Peyer's patch (tissue), 4 donors: ENCODE measurements around the gene SLMAP. TPM values are rescaled to one million over a fixed set of nuclear protein-coding genes. Genes with fewer than 3 reads are reported as not detected.

Experiments used
- DNase-seq, 3 donors: peaks; one replicate each; pipeline ENCODE4 v3.0.0-alpha.2; 2017 to 2019
- H3K27ac ChIP-seq, 4 donors: fragments of 200-600 bp; sonication (generic); one replicate each; pipeline ENCODE4 v1.5.1; 2016 to 2019
- H3K27me3 ChIP-seq, 2 donors: fragments of 200-600 bp; sonication (generic); one replicate each; pipeline ENCODE4 v1.5.1; 2019
- H3K36me3 ChIP-seq, 3 donors: fragments of 200-600 bp; sonication (generic); one replicate each; pipeline ENCODE4 v1.5.1; 2016 to 2019
- H3K4me1 ChIP-seq, 4 donors: fragments of 200-600 bp; sonication (generic); one replicate each; pipeline ENCODE4 v1.5.1; 2016 to 2019
- H3K4me3 ChIP-seq, 4 donors: fragments of 200-600 bp; sonication (generic); 1 replicate in 3 of 4; 2 replicates in 1 of 4; pipeline ENCODE4 v1.5.1; 2016 to 2019; ENCODE audit warnings: mild to moderate bottlenecking in 1 of 4
- H3K9me3 ChIP-seq, 4 donors: fragments of 200-600 bp; sonication (generic); one replicate each; pipeline ENCODE4 v1.5.1; 2016 to 2019; ENCODE audit warnings: mild to moderate bottlenecking in 1 of 4
- CTCF ChIP-seq, 6 experiments: fragments of 450-650 bp in 4 of 6; fragments of 200-600 bp in 2 of 6; sonication (generic) in 1 of 6; IDR thresholded peaks; one replicate each; pipeline ENCODE4 v1.5.1; 2017 to 2019; ENCODE audit warnings: antibody characterized with exemption in 6 of 6, mild to moderate bottlenecking in 3 of 6, moderate library complexity in 1 of 6
- POLR2A ChIP-seq, 2 donors: fragments of 450-650 bp; IDR thresholded peaks; one replicate each; pipeline ENCODE4 v1.5.1; 2017; ENCODE audit warnings: antibody characterized with exemption in 2 of 2, mild to moderate bottlenecking in 2 of 2, moderate library complexity in 2 of 2
- total RNA-seq, 4 donors: library from RNA; depleted of rRNA; stranded (reverse); fragments of >200 nt; gene quantifications; one replicate each; pipeline ENCODE4 v1.1.0, GENCODE V29; 2016

Gene SLMAP
- total RNA-seq, 4 donors from 2014 or later: 80.8 to 215 (median 94.4) TPM

GRCh38 chr3:57893156-57893555, 137.0 kb downstream of the SLMAP start:
- Histone ChIP-seq H3K27me3 (no peaks in the 10 kb centered on the region), H3K36me3 (peaks cover 0 to 12% (median 0%) of the 10 kb centered on the region in 3 donors), H3K27ac (peak overlapping the region in 1 of 4 donors; percentile 68), H3K4me1 (no peaks in the 10 kb centered on the region), H3K4me3 (peak overlapping the region in 1 of 4 donors; percentile 5), H3K9me3 (no peaks in the 10 kb centered on the region)
- no peak for DNase-seq
- TF ChIP-seq POLR2A (IDR thresholded peaks at IDR 0.05) (no peak), CTCF (IDR thresholded peaks at IDR 0.05) (no peak)

- peaks cover 0 to 15% (median 0%) of the 10 kb centered on the region in 3 donors for H3K36me3 ChIP-seq
- peak overlapping the region in 1 of 4 donors; percentile 5 for H3K4me3 ChIP-seq
- peak overlapping the region in 1 of 4 donors; percentile 68 for H3K27ac ChIP-seq
- no peaks in the 10 kb centered on the region for H3K9me3 ChIP-seq
- TF ChIP-seq CTCF (IDR thresholded peaks at IDR 0.05) (no peak), POLR2A (IDR thresholded peaks at IDR 0.05) (no peak)
- no peaks in the 10 kb centered on the region for H3K27me3 ChIP-seq
- no peak for DNase-seq
- H3K4me1 ChIP-seq: no peaks in the 10 kb centered on the region
Measured at GRCh38 chr3:57893668-57894067, 137.6 kb downstream of the SLMAP start.

- no peaks in the 10 kb centered on the region for H3K9me3 ChIP-seq
- peak overlapping the region in 1 of 4 donors; percentile 13 for H3K27ac ChIP-seq
- no peaks in the 10 kb centered on the region for H3K27me3 ChIP-seq
- H3K36me3 ChIP-seq: peaks cover 0 to 23% (median 0%) of the 10 kb centered on the region in 3 donors
- no peak for TF ChIP-seq CTCF (IDR thresholded peaks at IDR 0.05)
- no peak for TF ChIP-seq POLR2A (IDR thresholded peaks at IDR 0.05)
- no peak for DNase-seq
- H3K4me3 ChIP-seq: no peak overlapping the region
- H3K4me1 ChIP-seq: no peaks in the 10 kb centered on the region
Measured at GRCh38 chr3:57896031-57896430, 139.9 kb downstream of the SLMAP start.

GRCh38 chr3:57896691-57897090, 140.6 kb downstream of the SLMAP start:
- Histone ChIP-seq H3K4me3 (no peak overlapping the region), H3K4me1 (no peaks in the 10 kb centered on the region), H3K27me3 (no peaks in the 10 kb centered on the region), H3K27ac (no peak overlapping the region), H3K36me3 (peaks cover 0 to 23% (median 0%) of the 10 kb centered on the region in 3 donors), H3K9me3 (no peaks in the 10 kb centered on the region)
- no peak for DNase-seq
- TF ChIP-seq POLR2A (IDR thresholded peaks at IDR 0.05): no peak
- no peak for TF ChIP-seq CTCF (IDR thresholded peaks at IDR 0.05)

- TF ChIP-seq POLR2A (IDR thresholded peaks at IDR 0.05) (no peak), CTCF (IDR thresholded peaks at IDR 0.05) (no peak)
- Histone ChIP-seq H3K27ac (no peak overlapping the region), H3K4me1 (no peaks in the 10 kb centered on the region)
Measured at GRCh38 chr3:57900786-57901185, 144.7 kb downstream of the SLMAP start.

More at GRCh38 chr3:57900786-57901185, 144.7 kb downstream of the SLMAP start:
- Histone ChIP-seq H3K27me3 (no peaks in the 10 kb centered on the region), H3K9me3 (no peaks in the 10 kb centered on the region), H3K36me3 (peaks cover 0 to 23% (median 0%) of the 10 kb centered on the region in 3 donors), H3K4me3 (no peak overlapping the region)
- no peak for DNase-seq
